ENCODE measurements around the gene CISH. TPM values are rescaled to one million over a fixed set of nuclear protein-coding genes. Genes with fewer than 3 reads are reported as not detected.

Gene CISH
- total and polyA plus RNA-seq, 9 of the 15 experiments (the other 6 are each of a cell fraction or from before 2014, with no cell fraction given): 1.7 to 47.7 (median 18.3) TPM

- TF ChIP-seq NKRF (IDR thresholded peaks at IDR 0.05; ENCODE audit: borderline replicate concordance): no peak
- TF ChIP-seq KDM4B (IDR thresholded peaks at IDR 0.05; ENCODE audit: borderline replicate concordance in 2 of 2, low read depth in 1 of 2): peak in 1 of 2 experiments; percentile 58; a peak in 1 of 4 replicates
- TF ChIP-seq MYNN (IDR thresholded peaks at IDR 0.05): peak; percentile 22; the same call in 1 of the 2 replicates
- TF ChIP-seq MYNN (CRISPR knock-in tag; IDR thresholded peaks at IDR 0.05): no peak
- no peak for TF ChIP-seq ZNF316 (IDR thresholded peaks at IDR 0.05)
- TF ChIP-seq MCM2 (IDR thresholded peaks at IDR 0.05; ENCODE audit: low read depth): no peak
- TF ChIP-seq ZNF23 (CRISPR knock-in tag; IDR thresholded peaks at IDR 0.05): no peak
- TF ChIP-seq TBP (optimal IDR thresholded peaks at IDR 0.05; ENCODE audit: low read depth, low read length): peak; percentile 90
- TF ChIP-seq SPI1 (IDR thresholded peaks at IDR 0.05; ENCODE audit: borderline replicate concordance, low read depth, low read length): no peak
- TF ChIP-seq NRF1 (conservative IDR thresholded peaks at IDR 0.05 in 1 of 2, IDR thresholded peaks at IDR 0.05 in 1 of 2): peak; percentile 32 to 51; a peak in 2 of 4 replicates
- no peak for TF ChIP-seq HMG20A (CRISPR knock-in tag; conservative IDR thresholded peaks at IDR 0.05)
- no peak for TF ChIP-seq RFX5 (IDR thresholded peaks at IDR 0.05; ENCODE audit: low read depth, low read length)
- TF ChIP-seq ARID3B (CRISPR knock-in tag; IDR thresholded peaks at IDR 0.05; ENCODE audit: borderline replicate concordance): no peak
- no peak for TF ChIP-seq MTF1 (CRISPR knock-in tag; IDR thresholded peaks at IDR 0.05; ENCODE audit: borderline replicate concordance)
- TF ChIP-seq FOXA3 (CRISPR knock-in tag; conservative IDR thresholded peaks at IDR 0.05 in 1 of 2, IDR thresholded peaks at IDR 0.05 in 1 of 2): no peak
- peak; percentile 39; the same call in 1 of the 2 replicates for TF ChIP-seq ATF3 (IDR thresholded peaks at IDR 0.05)
- no peak for TF ChIP-seq ATF3 (CRISPR knock-in tag; conservative IDR thresholded peaks at IDR 0.05)
- no peak for TF ChIP-seq U2AF2 (optimal IDR thresholded peaks at IDR 0.05; ENCODE audit: low read depth, low read length)
- TF ChIP-seq ZNF589 (CRISPR knock-in tag; IDR thresholded peaks at IDR 0.05; ENCODE audit: low read depth): no peak
- TF ChIP-seq ZNF436 (CRISPR knock-in tag; IDR thresholded peaks at IDR 0.05): no peak
Observed at GRCh38 chr3:50568947-50569749, 42.4 kb downstream of the CISH start, which contains the start of gene HEMK1 (continued).

All from K562 (cell line).